Spinal cord (tissue), 10 donors: Measurements from ENCODE around the gene CEACAM4. TPM values are rescaled to one million over a fixed set of nuclear protein-coding genes. Genes with fewer than 3 reads are reported as not detected.
A peak's percentile ranks its signal among the peaks of the same experiment; 100 is the strongest.

ENCODE experiments used
- DNase-seq, 6 donors: peaks; one replicate each; pipeline versions ENCODE4 v3.0.0 to v3.0.0-alpha.2; 2013 to 2015; ENCODE audit warnings: low spot score in 6 of 6, low read depth in 4 of 6
- H3K27ac ChIP-seq: one replicate; pipeline ENCODE4 v1.5.1; 2013; ENCODE audit warnings: low read depth, low read length, control low read depth
- H3K27me3 ChIP-seq: one replicate; pipeline ENCODE4 v1.6.1; 2013; ENCODE audit warnings: low read length; ENCODE audit not compliant: control insufficient read depth, insufficient read depth
- H3K36me3 ChIP-seq: one replicate; pipeline ENCODE4 v1.6.1; 2013; ENCODE audit warnings: low read length; ENCODE audit not compliant: control insufficient read depth, insufficient read depth
- H3K4me1 ChIP-seq: one replicate; pipeline ENCODE4 v1.6.1; 2013; ENCODE audit warnings: low read length; ENCODE audit not compliant: control insufficient read depth, insufficient read depth
- H3K4me3 ChIP-seq: one replicate; pipeline ENCODE4 v1.5.1; 2013; ENCODE audit warnings: low read depth, low read length, control low read depth
- H3K9me3 ChIP-seq: one replicate; pipeline ENCODE4 v1.6.1; 2013; ENCODE audit warnings: low read length; ENCODE audit not compliant: control insufficient read depth, insufficient read depth
- WGBS: methylation state at CpG from one replicate; pipeline ENCODE4 v1.1.5; 2013; ENCODE audit warnings: missing lambda C conversion rate; ENCODE audit not compliant: insufficient coverage; 5-methylcytosine and 5-hydroxymethylcytosine counted together
- polyA plus RNA-seq, 2 donors: library from polyadenylated mRNA; unstranded; fragments of 120-200 nt; gene quantifications; one replicate each; pipeline ENCODE4 v1.2.1, GENCODE V29; 2013; ENCODE audit not compliant: insufficient read length in 2 of 2
- total RNA-seq, 2 donors: library from RNA; depleted of rRNA in 1 of 2; stranded (reverse); fragments of 120-200 nt in 1 of 2; fragments of >200 nt in 1 of 2; gene quantifications; one replicate each; pipeline versions ENCODE4 v1.2.3 to v1.2.4, GENCODE V29; 2013 to 2014
- donor health status: healthy.

The CEACAM4 gene
- total and polyA plus RNA-seq, 4 donors = 0.17 to 1.1 TPM; not detected in 2

GRCh38 chr19:41604831-41605230 lies 22.0 kb downstream of the CEACAM4 start:
- Histone ChIP-seq H3K4me3 (no peak overlapping the region), H3K27me3 (peaks cover 9% of the 10 kb centered on the region), H3K36me3 (no peaks in the 10 kb centered on the region), H3K27ac (no peak overlapping the region), H3K4me1 (no peaks in the 10 kb centered on the region), H3K9me3 (no peaks in the 10 kb centered on the region)
- 33% methylated on average over 2 of the region's 3 CpGs for WGBS
- DNase-seq = no peak

GRCh38 chr19:41601771-41602170 lies 25.1 kb downstream of the CEACAM4 start:
- Histone ChIP-seq H3K36me3 (no peaks in the 10 kb centered on the region), H3K27ac (no peak overlapping the region), H3K4me1 (peaks cover 3% of the 10 kb centered on the region), H3K4me3 (no peak overlapping the region), H3K9me3 (no peaks in the 10 kb centered on the region), H3K27me3 (peaks cover 9% of the 10 kb centered on the region)
- 58% methylated on average over 4 of the region's 4 CpGs for WGBS
- no peak for DNase-seq

- H3K27me3 ChIP-seq = peaks cover 11% of the 10 kb centered on the region
- no peak for DNase-seq
- no peaks in the 10 kb centered on the region for H3K36me3 ChIP-seq
- H3K4me3 ChIP-seq = no peak overlapping the region
- peaks cover 3% of the 10 kb centered on the region for H3K4me1 ChIP-seq
- 17% methylated on average over 2 of the region's 6 CpGs for WGBS
- no peaks in the 10 kb centered on the region for H3K9me3 ChIP-seq
- H3K27ac ChIP-seq = no peak overlapping the region
Observed at GRCh38 chr19:41599175-41599966, 27.5 kb downstream of the CEACAM4 start.

- no peak overlapping the region for H3K4me3 ChIP-seq
- H3K27me3 ChIP-seq = peaks cover 8% of the 10 kb centered on the region
- WGBS = 0% methylated on average over 2 of the region's 10 CpGs
- H3K4me1 ChIP-seq = peaks cover 3% of the 10 kb centered on the region
- peak; percentile 19 to 92 (median 46) for DNase-seq
- H3K36me3 ChIP-seq = no peaks in the 10 kb centered on the region
- no peaks in the 10 kb centered on the region for H3K9me3 ChIP-seq
- no peak overlapping the region for H3K27ac ChIP-seq
Observed at GRCh38 chr19:41597600-41598041, 29.3 kb downstream of the CEACAM4 start.

GRCh38 chr19:41595890-41596280 lies 31.0 kb downstream of the CEACAM4 start:
- 15% methylated on average over 1 of the region's 3 CpGs for WGBS
- Histone ChIP-seq H3K4me3 (no peak overlapping the region), H3K27me3 (peaks cover 4% of the 10 kb centered on the region)

GRCh38 chr19:41595258-41595889 lies 31.5 kb downstream of the CEACAM4 start:
- DNase-seq = peak in 5 of 6 donors; percentile 29 to 86 (median 47)
- Histone ChIP-seq H3K36me3 (no peaks in the 10 kb centered on the region), H3K9me3 (no peaks in the 10 kb centered on the region), H3K4me1 (peaks cover 3% of the 10 kb centered on the region), H3K4me3 (no peak overlapping the region), H3K27me3 (peaks cover 4% of the 10 kb centered on the region), H3K27ac (no peak overlapping the region)
- WGBS = 0% methylated on average over 1 of the region's 4 CpGs

More at GRCh38 chr19:41595890-41596280, 31.0 kb downstream of the CEACAM4 start:
- H3K27ac ChIP-seq = no peak overlapping the region
- no peaks in the 10 kb centered on the region for H3K36me3 ChIP-seq
- H3K4me1 ChIP-seq = peaks cover 3% of the 10 kb centered on the region
- H3K9me3 ChIP-seq = no peaks in the 10 kb centered on the region
- DNase-seq = no peak

GRCh38 chr19:41591951-41592562 lies 34.8 kb downstream of the CEACAM4 start:
- WGBS = 43% methylated on average over 4 of the region's 5 CpGs
- H3K4me3 ChIP-seq = no peak overlapping the region
- no peaks in the 10 kb centered on the region for H3K4me1 ChIP-seq
- no peak for DNase-seq
- H3K36me3 ChIP-seq = no peaks in the 10 kb centered on the region
- H3K27me3 ChIP-seq = peaks cover 9% of the 10 kb centered on the region
- no peaks in the 10 kb centered on the region for H3K9me3 ChIP-seq
- H3K27ac ChIP-seq = no peak overlapping the region

GRCh38 chr19:41590936-41591335 lies 35.9 kb downstream of the CEACAM4 start:
- no peak for DNase-seq
- Histone ChIP-seq H3K27me3 (peaks cover 5% of the 10 kb centered on the region), H3K9me3 (no peaks in the 10 kb centered on the region), H3K36me3 (peaks cover under 1% of the 10 kb centered on the region), H3K4me1 (no peaks in the 10 kb centered on the region), H3K4me3 (no peak overlapping the region), H3K27ac (no peak overlapping the region)

GRCh38 chr19:41589371-41589770 lies 37.5 kb downstream of the CEACAM4 start:
- peaks cover 5% of the 10 kb centered on the region for H3K27me3 ChIP-seq
- WGBS = 80% methylated on average over 1 of the region's 2 CpGs
- no peak for DNase-seq
- H3K4me3 ChIP-seq = no peak overlapping the region
- no peaks in the 10 kb centered on the region for H3K4me1 ChIP-seq
- H3K9me3 ChIP-seq = no peaks in the 10 kb centered on the region
- peaks cover 10% of the 10 kb centered on the region for H3K36me3 ChIP-seq
- H3K27ac ChIP-seq = no peak overlapping the region
